ENCODE results near the gene CYSLTR1.

DNA sequence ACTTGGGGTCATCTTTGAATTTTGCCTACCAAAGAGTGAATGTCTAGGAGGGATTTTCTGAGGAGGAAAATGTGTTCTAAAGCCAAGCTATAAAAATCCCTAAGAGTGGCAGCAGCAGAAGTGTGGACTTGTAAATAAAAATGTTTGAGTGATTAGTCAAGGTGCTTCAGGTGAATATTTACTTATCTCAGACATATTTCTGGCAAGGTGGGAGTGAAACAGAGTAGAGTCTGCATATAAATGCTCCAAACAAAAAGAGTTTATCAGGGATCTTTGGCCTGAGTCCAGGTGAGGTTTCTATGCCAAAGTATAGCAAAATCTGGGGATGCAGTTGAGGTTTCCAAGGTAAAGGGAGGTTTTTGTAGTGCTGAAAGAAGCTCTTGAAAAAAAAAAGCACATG, 19.7 kb downstream of the CYSLTR1 start:
- TF ChIP-seq CTCF (IDR thresholded peaks at IDR 0.05; ENCODE audit: low read length) = no peak
- no peak for TF ChIP-seq EZH2 (optimal IDR thresholded peaks at IDR 0.05; ENCODE audit: low read depth, low read length)

Measured in MM.1S (cell line).